H9 (cell line): Measurements from ENCODE around the gene KCMF1. TPM values are rescaled to one million over a fixed set of nuclear protein-coding genes. Genes with fewer than 3 reads are reported as not detected.

ENCODE experiments used
- DNase-seq: peaks from one replicate; pipeline ENCODE4 v3.0.0-alpha.2; 2017
- H2AFZ ChIP-seq: one replicate; pipeline ENCODE4 v1.6.1; 2013; ENCODE audit warnings: mild to moderate bottlenecking, low read length, control low read depth, moderate library complexity
- H2AK5ac ChIP-seq: 2 replicates; pipeline ENCODE4 v1.6.1; 2013; ENCODE audit warnings: low read length, control low read depth, mixed read lengths; ENCODE audit not compliant: insufficient read length
- H2BK120ac ChIP-seq: one replicate; pipeline ENCODE4 v1.6.1; 2013; ENCODE audit warnings: low read depth, mild to moderate bottlenecking, low read length, control low read depth, inconsistent platforms; ENCODE audit not compliant: poor library complexity, severe bottlenecking
- H2BK12ac ChIP-seq: 2 replicates; pipeline ENCODE4 v1.6.1; 2013; ENCODE audit warnings: low read length, control low read depth, mixed read lengths, low read depth; ENCODE audit not compliant: insufficient read length
- H2BK15ac ChIP-seq: 2 replicates; pipeline ENCODE4 v1.6.1; 2013; ENCODE audit warnings: low read depth, low read length, control low read depth
- H2BK20ac ChIP-seq: one replicate; pipeline ENCODE4 v1.6.1; 2013; ENCODE audit warnings: low read depth, mild to moderate bottlenecking, low read length, control low read depth, inconsistent platforms; ENCODE audit not compliant: poor library complexity, severe bottlenecking
- H2BK5ac ChIP-seq: 2 replicates; pipeline ENCODE4 v1.6.1; 2013; ENCODE audit warnings: low read length, control low read depth, mixed read lengths; ENCODE audit not compliant: insufficient read length
- H3K14ac ChIP-seq: 2 replicates; pipeline ENCODE4 v1.6.1; 2013; ENCODE audit warnings: low read length, control low read depth; ENCODE audit not compliant: insufficient read depth
- H3K18ac ChIP-seq: 2 replicates; pipeline ENCODE4 v1.6.1; 2013; ENCODE audit warnings: low read depth, mild to moderate bottlenecking, mixed read lengths, low read length, control low read depth; ENCODE audit not compliant: insufficient read length
- H3K23ac ChIP-seq: 2 replicates; pipeline ENCODE4 v1.6.1; 2013; ENCODE audit warnings: low read length, control low read depth, mixed read lengths, low read depth; ENCODE audit not compliant: insufficient read length
- H3K23me2 ChIP-seq: 2 replicates; pipeline ENCODE4 v1.6.1; 2013; ENCODE audit warnings: low read depth, mild to moderate bottlenecking, mixed read lengths, low read length, control low read depth; ENCODE audit not compliant: insufficient read length, poor library complexity, severe bottlenecking
- H3K27ac ChIP-seq: 2 replicates; pipeline ENCODE4 v1.5.1; 2013; ENCODE audit warnings: low read length, control low read depth, mixed read lengths, low read depth; ENCODE audit not compliant: insufficient read length
- H3K27me3 ChIP-seq: 2 replicates; pipeline ENCODE4 v1.6.1; 2013; ENCODE audit warnings: low read length, control low read depth, inconsistent platforms; ENCODE audit not compliant: insufficient read depth
- H3K4ac ChIP-seq: 2 replicates; pipeline ENCODE4 v1.6.1; 2013; ENCODE audit warnings: low read depth, mild to moderate bottlenecking, control low read depth, inconsistent platforms, low read length, moderate library complexity
- H3K4me1 ChIP-seq: 2 replicates; pipeline ENCODE4 v1.6.1; 2013; ENCODE audit warnings: low read length, control low read depth, inconsistent platforms; ENCODE audit not compliant: insufficient read depth
- H3K4me2 ChIP-seq: 2 replicates; pipeline ENCODE4 v1.6.1; 2013; ENCODE audit warnings: low read length, control low read depth, mixed read lengths; ENCODE audit not compliant: insufficient read length, insufficient read depth
- H3K56ac ChIP-seq: 2 replicates; pipeline ENCODE4 v1.6.1; 2013; ENCODE audit warnings: low read depth, mild to moderate bottlenecking, mixed read lengths, low read length, control low read depth; ENCODE audit not compliant: insufficient read length
- H3K79me1 ChIP-seq: 2 replicates; pipeline ENCODE4 v1.6.1; 2013; ENCODE audit warnings: low read depth, mild to moderate bottlenecking, moderate library complexity, low read length, control low read depth, inconsistent platforms; ENCODE audit not compliant: insufficient read depth, poor library complexity, severe bottlenecking
- H3K79me2 ChIP-seq: 2 replicates; pipeline ENCODE4 v1.6.1; 2013; ENCODE audit warnings: low read length, control low read depth, inconsistent platforms; ENCODE audit not compliant: insufficient read depth
- H3K9ac ChIP-seq: 2 replicates; pipeline ENCODE4 v1.6.1; 2013; ENCODE audit warnings: low read length, control low read depth, mixed read lengths; ENCODE audit not compliant: insufficient read length; ENCODE audit errors: extremely low read depth
- H3K9me3 ChIP-seq: one replicate; pipeline ENCODE4 v1.6.1; 2013; ENCODE audit warnings: low read depth, low read length, inconsistent platforms; ENCODE audit not compliant: control insufficient read depth
- H3T11ph ChIP-seq: one replicate; pipeline ENCODE4 v1.6.1; 2013; ENCODE audit warnings: mild to moderate bottlenecking, low read length, control low read depth, inconsistent platforms
- H4K20me1 ChIP-seq: one replicate; pipeline ENCODE4 v1.6.1; 2013; ENCODE audit not compliant: control insufficient read depth, insufficient read length, insufficient read depth
- H4K5ac ChIP-seq: 2 replicates; pipeline ENCODE4 v1.6.1; 2013; ENCODE audit warnings: low read depth, mild to moderate bottlenecking, mixed read lengths, low read length, control low read depth; ENCODE audit not compliant: insufficient read length
- H4K8ac ChIP-seq: replicated peaks from 2 replicates; pipeline ENCODE4 v1.6.1; 2013; ENCODE audit warnings: low read length, control low read depth, mixed read lengths, low read depth; ENCODE audit not compliant: insufficient read length
- H4K91ac ChIP-seq: 2 replicates; pipeline ENCODE4 v1.6.1; 2013; ENCODE audit warnings: low read depth, mild to moderate bottlenecking, moderate library complexity, mixed read lengths, low read length, control low read depth; ENCODE audit not compliant: insufficient read length
- H3K27ac Mint-ChIP-seq, 3 experiments: 2 replicates in 2 of 3; 3 replicates in 1 of 3; pipeline ENCODE4 v1.8.0; 2020 to 2021; ENCODE audit warnings: mixed read lengths in 3 of 3, mild to moderate bottlenecking in 1 of 3, moderate library complexity in 1 of 3
- H3K27me3 Mint-ChIP-seq: 2 replicates; pipeline ENCODE4 v1.8.0; 2021; ENCODE audit warnings: low read depth, mild to moderate bottlenecking, moderate library complexity, mixed read lengths
- H3K36me3 Mint-ChIP-seq, 3 experiments: 2 replicates in 2 of 3; 3 replicates in 1 of 3; pipeline ENCODE4 v1.8.0; 2020 to 2021; ENCODE audit warnings: low read depth in 3 of 3, mixed read lengths in 3 of 3; ENCODE audit not compliant: insufficient read depth in 1 of 3
- H3K4me1 Mint-ChIP-seq, 2 experiments: 2 replicates each; pipeline ENCODE4 v1.8.0; 2020; ENCODE audit warnings: mixed read lengths in 2 of 2
- H3K4me3 Mint-ChIP-seq, 2 experiments: 2 replicates in 1 of 2; 3 replicates in 1 of 2; pipeline ENCODE4 v1.8.0; 2020 to 2021; ENCODE audit warnings: mild to moderate bottlenecking in 2 of 2, mixed read lengths in 2 of 2, moderate library complexity in 1 of 2
- H3K9me3 Mint-ChIP-seq, 2 experiments: 2 replicates in 1 of 2; 3 replicates in 1 of 2; pipeline ENCODE4 v1.8.0; 2020; ENCODE audit warnings: mild to moderate bottlenecking in 2 of 2, mixed read lengths in 2 of 2, moderate library complexity in 1 of 2
- CTCF ChIP-seq: fragments of 200-600 bp; sonication (generic); conservative IDR thresholded peaks from 3 replicates; pipeline ENCODE4 v1.8.0; 2021; ENCODE audit warnings: antibody characterized with exemption, mild to moderate bottlenecking
- WGBS: extraction: QIAGEN DNeasy Blood & Tissue Kit; methylation state at CpG from one replicate; pipeline ENCODE4 v1.1.7; 2013; ENCODE audit warnings: missing lambda C conversion rate, low lambda C conversion rate, mixed read lengths; ENCODE audit not compliant: insufficient read length; ENCODE audit errors: extremely low coverage; 5-methylcytosine and 5-hydroxymethylcytosine counted together
- total RNA-seq: library from RNA; stranded (reverse); gene quantifications from 2 replicates; pipeline ENCODE4 v1.2.1, GENCODE V29; 2021

Gene KCMF1
- total RNA-seq, 1 experiment from 2014 or later, result 113 TPM

- Histone ChIP-seq H3K23me2 (no peaks in the 10 kb centered on the region), H3K9ac (no peak overlapping the region), H2BK5ac (no peak overlapping the region), H3K23ac (no peak overlapping the region), H3K79me1 (peaks cover 11% of the 10 kb centered on the region), H3K18ac (no peak overlapping the region), H3K79me2 (no peaks in the 10 kb centered on the region; the same call in 1 of the 2 replicates), H2BK20ac (no peak overlapping the region), H2BK15ac (no peak overlapping the region), H3K56ac (no peak overlapping the region), H3K27me3 (no peaks in the 10 kb centered on the region), H2AK5ac (no peak overlapping the region), H2AFZ (no peak overlapping the region), H4K91ac (no peak overlapping the region), H4K20me1 (no peaks in the 10 kb centered on the region), H4K8ac (no peak overlapping the region), H3K9me3 (no peaks in the 10 kb centered on the region), H3K27ac (no peak overlapping the region), H2BK120ac (no peak overlapping the region), H3T11ph (no peak overlapping the region), H3K14ac (no peak overlapping the region), H3K4me2 (no peak overlapping the region), H3K4me1 (no peaks in the 10 kb centered on the region), H4K5ac (no peak overlapping the region), H2BK12ac (no peak overlapping the region), H3K4ac (no peak overlapping the region)
- Mint-ChIP-seq H3K4me1 (peaks cover 18 to 29% of the 10 kb centered on the region in 2 experiments), H3K36me3 (peaks cover 30 to 60% (median 59%) of the 10 kb centered on the region in 3 experiments; a peak in 6 of 7 replicates), H3K27ac (peak overlapping the region in 1 of 3 experiments; percentile 6; a peak in 1 of 7 replicates), H3K4me3 (no peak overlapping the region), H3K27me3 (no peaks in the 10 kb centered on the region), H3K9me3 (no peaks in the 10 kb centered on the region)
- DNase-seq, result no peak
- WGBS, result no CpG with 5 or more reads among the region's 5 CpGs
- TF ChIP-seq CTCF, result no peak
These were observed 61.7 kb downstream of the KCMF1 start for GRCh38 chr2:85032621-85033020.
